GM12892 (cell line): ENCODE data around the gene ELMO3.

Source experiments
- POLR2A ChIP-seq: IDR thresholded peaks from 2 replicates; pipeline ENCODE4 v1.6.1; 2011; ENCODE audit warnings: low read depth, low read length, control low read depth
- POLR2AphosphoS5 ChIP-seq: IDR thresholded peaks from 2 replicates; pipeline ENCODE4 v1.6.1; 2011; ENCODE audit warnings: low read depth, low read length, control low read depth
- TAF1 ChIP-seq: IDR thresholded peaks from 2 replicates; pipeline ENCODE4 v1.6.1; 2011; ENCODE audit warnings: low read depth, mild to moderate bottlenecking, control low read depth, low read length, borderline replicate concordance

GRCh38 chr16:67163999-67164558 is 34.9 kb upstream of the ELMO3 start:
- TF ChIP-seq TAF1 (no peak), POLR2A (no peak), POLR2AphosphoS5 (no peak)
